Measurements from ENCODE around the gene LARP6.

Gene LARP6

GRCh38 chr15:70854666-70854976 is 664 bp upstream of the LARP6 start:
- Mint-ChIP-seq H3K9me3 (no peaks in the 10 kb centered on the region), H3K4me1 (ENCODE audit: low read depth in 2 of 2) (peaks cover 5 to 6% of the 10 kb centered on the region in 2 donors), H3K36me3 (ENCODE audit: insufficient read depth) (no peaks in the 10 kb centered on the region), H3K27ac (no peak overlapping the region), H3K4me3 (peak overlapping the region; percentile 83 to 87), H3K27me3 (peaks cover 79 to 90% of the 10 kb centered on the region in 2 donors)
- DNase-seq = no peak
- no peak for ATAC-seq (replicated peaks)

DNA sequence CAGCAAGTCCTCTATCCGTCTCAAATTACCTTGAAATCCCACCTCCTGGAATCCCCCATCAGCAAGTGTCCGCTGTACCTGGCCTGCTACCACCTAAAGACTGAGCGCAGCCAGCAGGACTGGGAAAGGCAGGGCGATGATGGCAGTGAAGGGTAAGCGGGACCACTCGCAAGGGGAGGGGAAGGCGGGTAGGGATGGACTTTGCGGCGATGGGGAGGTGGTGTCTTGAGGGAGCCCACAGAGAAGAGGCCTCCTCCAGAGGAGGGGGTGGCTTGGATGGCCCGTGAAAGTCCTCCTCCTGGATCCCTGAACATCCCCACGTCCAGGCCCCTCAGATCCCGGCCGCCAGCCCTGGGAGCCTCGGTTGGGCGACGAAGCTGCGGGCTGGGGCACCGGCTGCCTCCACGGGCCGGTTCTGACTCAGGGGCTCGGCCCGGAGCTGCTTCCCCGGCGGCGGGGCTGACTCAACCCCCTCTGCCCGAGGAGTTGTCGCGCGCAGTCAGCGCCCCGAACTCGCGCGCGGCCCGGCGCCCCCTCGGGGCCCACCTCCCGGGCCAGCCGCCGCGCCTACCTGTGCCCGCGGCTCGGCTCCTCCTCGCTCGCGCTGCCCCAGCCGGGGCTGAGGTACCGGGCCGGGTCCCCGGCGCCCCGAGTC is 512 bp downstream of the LARP6 start:
- Mint-ChIP-seq H3K27me3 (peaks cover 77 to 80% of the 10 kb centered on the region in 2 donors), H3K36me3 (ENCODE audit: insufficient read depth) (no peaks in the 10 kb centered on the region), H3K9me3 (no peaks in the 10 kb centered on the region), H3K4me1 (ENCODE audit: low read depth in 2 of 2) (peaks cover 5 to 6% of the 10 kb centered on the region in 2 donors), H3K27ac (no peak overlapping the region), H3K4me3 (peak overlapping the region; percentile 38 to 54)
- ATAC-seq (replicated peaks) (peak; percentile 17), DNase-seq (no peak)

DNA sequence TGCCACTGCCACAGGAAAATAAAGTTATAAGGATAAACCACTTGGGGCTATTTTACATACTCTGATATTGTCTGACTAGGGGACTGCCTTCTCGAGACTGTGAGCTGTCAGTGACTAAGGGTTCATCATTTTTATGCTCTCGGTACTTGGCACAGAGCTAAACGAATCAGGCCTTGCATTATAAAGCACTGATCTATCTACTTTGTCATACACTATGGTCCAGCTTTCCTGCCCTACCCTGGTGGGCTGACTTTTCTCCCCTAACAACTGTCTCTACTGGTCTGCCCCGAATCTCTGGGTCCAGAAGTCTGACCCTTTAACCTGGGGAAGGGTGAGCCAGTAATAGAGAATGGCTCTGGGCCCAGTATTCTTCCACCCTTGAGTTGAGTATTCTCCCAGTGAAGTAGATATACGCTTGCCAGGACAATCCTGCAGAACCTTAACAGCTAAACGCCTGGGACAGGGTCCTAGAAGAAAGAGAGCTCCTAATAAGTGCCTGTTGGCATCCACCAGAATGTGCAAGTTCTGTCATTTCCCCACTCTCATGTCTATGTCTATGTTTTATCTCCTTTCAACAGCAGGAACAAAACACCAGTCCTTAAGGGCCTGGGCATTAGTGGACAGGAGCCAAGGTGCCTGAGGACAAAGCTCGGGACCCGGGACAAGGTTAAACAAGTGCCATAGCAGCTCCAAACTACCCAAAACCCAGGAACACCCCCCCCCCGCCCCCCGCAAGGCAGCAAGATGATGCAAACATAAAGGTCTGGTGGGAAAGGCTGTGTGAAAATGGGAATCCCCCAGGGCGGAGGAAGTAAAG is 1.2 kb downstream of the LARP6 start:
- no peak for ATAC-seq (replicated peaks)
- DNase-seq = no peak
- Mint-ChIP-seq H3K27ac (no peak overlapping the region), H3K4me3 (peak overlapping the region; percentile 38 to 54), H3K9me3 (no peaks in the 10 kb centered on the region), H3K36me3 (ENCODE audit: insufficient read depth) (no peaks in the 10 kb centered on the region), H3K4me1 (ENCODE audit: low read depth in 2 of 2) (peaks cover 5 to 6% of the 10 kb centered on the region in 2 donors), H3K27me3 (peaks cover 81 to 82% of the 10 kb centered on the region in 2 donors)

DNA sequence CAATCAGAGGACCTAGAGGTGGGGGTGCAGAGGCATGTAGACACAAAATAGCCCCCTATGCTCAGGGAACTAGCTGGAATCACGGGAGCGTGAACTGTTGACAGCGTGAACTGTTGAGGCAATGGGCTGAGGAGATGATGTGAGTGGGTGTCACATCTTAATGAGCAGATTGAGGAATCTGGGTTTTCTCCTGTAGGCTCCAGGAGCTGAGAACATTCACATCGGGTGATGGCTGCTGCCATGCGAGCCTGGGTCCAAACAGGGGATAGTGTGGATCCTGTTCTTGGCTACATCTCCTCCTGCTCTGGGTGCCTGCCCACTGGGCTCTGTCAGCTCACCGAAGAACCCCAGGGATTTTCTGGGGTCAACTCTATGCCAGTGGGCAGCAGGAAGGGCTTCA is 2.1 kb downstream of the LARP6 start:
- ATAC-seq (replicated peaks) (no peak), DNase-seq (no peak)
- Mint-ChIP-seq H3K27me3 (peaks cover 81% of the 10 kb centered on the region in 2 donors), H3K9me3 (no peaks in the 10 kb centered on the region), H3K36me3 (ENCODE audit: insufficient read depth) (no peaks in the 10 kb centered on the region), H3K4me3 (no peak overlapping the region), H3K4me1 (ENCODE audit: low read depth in 2 of 2) (peaks cover 5 to 6% of the 10 kb centered on the region in 2 donors), H3K27ac (no peak overlapping the region)

GRCh38 chr15:70845602-70846360 is 8.2 kb downstream of the LARP6 start:
- no peak overlapping the region for H3K27ac Mint-ChIP-seq
- no peak for DNase-seq
- no peak for ATAC-seq (replicated peaks)
- no peaks in the 10 kb centered on the region for H3K4me1 Mint-ChIP-seq (ENCODE audit: low read depth in 2 of 2)
- H3K27me3 Mint-ChIP-seq = peaks cover 56 to 61% of the 10 kb centered on the region in 2 donors
- no peaks in the 10 kb centered on the region for H3K36me3 Mint-ChIP-seq (ENCODE audit: insufficient read depth)
- H3K9me3 Mint-ChIP-seq = no peaks in the 10 kb centered on the region
- H3K4me3 Mint-ChIP-seq = no peak overlapping the region

DNA sequence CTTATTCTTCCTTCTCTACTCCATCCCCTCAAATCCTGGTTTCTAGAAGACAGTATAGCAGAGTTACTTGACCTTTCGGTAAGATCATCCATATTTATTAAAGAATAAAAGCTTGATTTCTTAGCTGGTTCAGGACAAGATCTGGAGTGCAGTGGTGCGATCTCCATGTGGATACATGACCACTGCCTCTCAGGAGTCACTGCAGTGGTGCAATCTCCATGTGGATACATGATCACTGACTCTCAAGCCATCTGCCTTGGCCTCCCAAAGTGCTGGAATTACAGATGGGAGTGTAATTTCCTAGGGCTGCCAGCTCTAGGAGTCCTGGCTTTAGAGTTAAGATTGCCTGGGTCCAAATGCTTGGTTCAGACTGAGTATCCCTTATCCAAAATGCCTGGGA is 16.5 kb downstream of the LARP6 start:
- H3K27ac Mint-ChIP-seq = no peak overlapping the region
- no peaks in the 10 kb centered on the region for H3K9me3 Mint-ChIP-seq
- no peak overlapping the region for H3K4me3 Mint-ChIP-seq
- DNase-seq = no peak
- no peaks in the 10 kb centered on the region for H3K36me3 Mint-ChIP-seq (ENCODE audit: insufficient read depth)
- no peaks in the 10 kb centered on the region for H3K4me1 Mint-ChIP-seq (ENCODE audit: low read depth in 2 of 2)
- ATAC-seq (replicated peaks) = no peak
- H3K27me3 Mint-ChIP-seq = peaks cover 18 to 60% of the 10 kb centered on the region in 2 donors

GRCh38 chr15:70835841-70836240 is 18.1 kb downstream of the LARP6 start:
- DNase-seq (no peak), ATAC-seq (replicated peaks) (no peak)
- H3K4me3 Mint-ChIP-seq = no peak overlapping the region
- no peak overlapping the region for H3K27ac Mint-ChIP-seq
- no peaks in the 10 kb centered on the region for H3K9me3 Mint-ChIP-seq
- H3K4me1 Mint-ChIP-seq (ENCODE audit: low read depth in 2 of 2) = no peaks in the 10 kb centered on the region
- H3K36me3 Mint-ChIP-seq (ENCODE audit: insufficient read depth) = no peaks in the 10 kb centered on the region
- H3K27me3 Mint-ChIP-seq = peaks cover 11 to 56% of the 10 kb centered on the region in 2 donors

- H3K27me3 Mint-ChIP-seq = peaks cover 11 to 60% of the 10 kb centered on the region in 2 donors
- no peak for DNase-seq
- no peak for ATAC-seq (replicated peaks)
- no peak overlapping the region for H3K4me3 Mint-ChIP-seq
- H3K4me1 Mint-ChIP-seq (ENCODE audit: low read depth in 2 of 2) = no peaks in the 10 kb centered on the region
- no peaks in the 10 kb centered on the region for H3K36me3 Mint-ChIP-seq (ENCODE audit: insufficient read depth)
- no peak overlapping the region for H3K27ac Mint-ChIP-seq
- no peaks in the 10 kb centered on the region for H3K9me3 Mint-ChIP-seq
Observed at GRCh38 chr15:70835415-70835814, 18.5 kb downstream of the LARP6 start.

DNA sequence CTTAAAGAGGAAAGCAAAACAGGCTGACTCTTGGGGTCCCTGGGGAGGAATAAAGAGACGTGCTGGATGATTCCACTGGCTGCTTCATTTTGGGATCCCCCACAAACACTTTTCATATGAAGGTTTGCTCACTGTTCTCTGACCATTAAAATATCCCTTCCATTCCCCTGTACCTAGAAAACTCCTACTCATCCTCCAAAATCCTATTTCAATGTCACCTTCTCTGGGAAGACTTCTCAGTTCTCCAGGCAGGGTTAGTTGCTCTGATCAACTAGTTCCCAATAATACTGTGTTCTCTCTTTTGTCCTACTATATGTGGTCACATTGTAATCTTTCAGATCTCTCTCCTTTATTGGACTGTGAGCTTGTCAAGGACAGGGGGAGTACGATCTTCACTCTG is 19.0 kb downstream of the LARP6 start:
- no peak overlapping the region for H3K27ac Mint-ChIP-seq

DNA sequence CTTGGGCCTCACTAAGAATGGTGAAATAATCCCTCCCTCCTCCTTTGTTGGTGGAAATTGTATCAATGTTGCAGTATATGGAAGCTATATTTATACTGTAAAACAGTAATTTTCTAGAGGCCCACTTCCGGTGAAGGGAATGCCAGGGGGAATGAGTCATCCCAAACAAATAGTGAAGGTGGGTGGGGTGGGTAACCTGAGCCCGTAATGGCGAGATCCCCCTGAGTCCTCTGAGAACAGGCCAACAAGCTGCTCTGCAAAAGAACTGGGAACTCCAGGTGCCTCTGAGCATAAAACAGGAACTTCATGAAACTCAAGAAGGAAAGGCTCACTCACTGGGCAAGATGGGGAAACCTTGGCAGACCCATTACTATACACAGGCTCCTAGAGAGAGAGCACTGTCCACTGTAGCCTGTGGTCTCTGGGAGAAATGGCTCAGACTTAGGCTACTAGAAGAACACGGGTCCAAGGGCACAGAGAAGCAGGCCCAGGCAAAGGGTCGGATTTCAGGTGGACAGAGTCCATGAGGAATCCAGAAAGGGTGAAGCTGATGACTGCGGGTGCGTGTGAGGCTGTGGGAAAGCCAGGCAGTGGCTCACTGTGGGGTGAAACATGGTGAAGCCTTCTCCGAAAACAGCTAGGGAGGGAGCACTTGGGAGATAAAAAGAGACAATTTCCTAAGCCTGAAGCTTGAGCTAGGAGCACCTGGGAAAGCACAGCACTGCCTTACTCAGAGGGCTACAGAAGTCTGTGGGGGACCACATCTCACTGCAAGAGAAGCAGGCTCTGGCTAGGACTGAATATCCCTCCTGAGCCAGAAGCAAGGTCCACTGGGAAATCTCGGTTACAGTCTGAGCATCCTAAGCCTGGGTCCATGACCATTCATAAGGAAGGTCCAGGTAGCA is 19.8 kb downstream of the LARP6 start:
- ATAC-seq (replicated peaks) (no peak), DNase-seq (no peak)
- Mint-ChIP-seq H3K4me3 (no peak overlapping the region), H3K36me3 (ENCODE audit: insufficient read depth) (no peaks in the 10 kb centered on the region), H3K27ac (no peak overlapping the region), H3K27me3 (peaks cover 21 to 73% of the 10 kb centered on the region in 2 donors), H3K4me1 (ENCODE audit: low read depth in 2 of 2) (no peaks in the 10 kb centered on the region), H3K9me3 (no peaks in the 10 kb centered on the region)

More for the DNA sequence above, 19.0 kb downstream of the LARP6 start:
- no peak for DNase-seq
- H3K4me1 Mint-ChIP-seq (ENCODE audit: low read depth in 2 of 2) = no peaks in the 10 kb centered on the region
- ATAC-seq (replicated peaks) = no peak
- H3K4me3 Mint-ChIP-seq = no peak overlapping the region
- no peaks in the 10 kb centered on the region for H3K36me3 Mint-ChIP-seq (ENCODE audit: insufficient read depth)
- no peaks in the 10 kb centered on the region for H3K9me3 Mint-ChIP-seq
- H3K27me3 Mint-ChIP-seq = peaks cover 13 to 64% of the 10 kb centered on the region in 2 donors

- no peak overlapping the region for H3K4me3 Mint-ChIP-seq
Observed at GRCh38 chr15:70833422-70833821, 20.5 kb downstream of the LARP6 start.

GRCh38 chr15:70832176-70832575 is 21.8 kb downstream of the LARP6 start:
- H3K27me3 Mint-ChIP-seq = peaks cover 21 to 82% of the 10 kb centered on the region in 2 donors
- DNase-seq = no peak
- H3K4me1 Mint-ChIP-seq (ENCODE audit: low read depth in 2 of 2) = no peaks in the 10 kb centered on the region
- no peak for ATAC-seq (replicated peaks)
- no peaks in the 10 kb centered on the region for H3K9me3 Mint-ChIP-seq
- no peak overlapping the region for H3K4me3 Mint-ChIP-seq
- no peaks in the 10 kb centered on the region for H3K36me3 Mint-ChIP-seq (ENCODE audit: insufficient read depth)
- no peak overlapping the region for H3K27ac Mint-ChIP-seq

More at GRCh38 chr15:70833422-70833821, 20.5 kb downstream of the LARP6 start:
- no peak overlapping the region for H3K27ac Mint-ChIP-seq
- H3K36me3 Mint-ChIP-seq (ENCODE audit: insufficient read depth) = no peaks in the 10 kb centered on the region
- no peaks in the 10 kb centered on the region for H3K9me3 Mint-ChIP-seq
- ATAC-seq (replicated peaks) (no peak), DNase-seq (no peak)
- H3K4me1 Mint-ChIP-seq (ENCODE audit: low read depth in 2 of 2) = no peaks in the 10 kb centered on the region
- H3K27me3 Mint-ChIP-seq = peaks cover 21 to 73% of the 10 kb centered on the region in 2 donors

All from effector memory CD8-positive, alpha-beta T cell (primary cell).